ENCODE results near the gene FOXE1. TPM values are rescaled to one million over a fixed set of nuclear protein-coding genes. Genes with fewer than 3 reads are reported as not detected.
A peak's percentile ranks its signal among the peaks of the same experiment; 100 is the strongest.

The FOXE1 gene
- total and polyA plus RNA-seq, 2 of the 4 experiments (the other 2 are of a cell fraction): under 0.01 to 0.22 TPM

GRCh38 chr9:97856857-97857605, 4.0 kb downstream of the FOXE1 start:
- intact Hi-C loops (cut with micrococcal nuclease): no loop called here
- BruUV-seq (replicated peaks): no TSS peak
- in situ Hi-C loops (cut with MboI; ENCODE audit: low sequenced_read_pairs): no loop called here
- Histone ChIP-seq H3K4me3 (ENCODE audit: insufficient read depth, low read depth, low read length) (no peak overlapping the region), H2BK5ac (ENCODE audit: low read depth, low read length, poor library complexity, severe bottlenecking) (no peak overlapping the region), H2AK9ac (replicated peaks; ENCODE audit: low read depth, low read length, poor library complexity) (no peak overlapping the region), H3K27me3 (ENCODE audit: control insufficient read depth, insufficient read depth, low read length) (peaks cover 93% of the 10 kb centered on the region), H3K23ac (ENCODE audit: low read depth, low read length) (0 out of 2 replicates have a peak overlapping the region, but pooled peaks have one; percentile 16), H3K27ac (ENCODE audit: insufficient read depth, low read length) (no peak overlapping the region), H3K4me1 (ENCODE audit: control insufficient read depth, insufficient read depth, low read length) (0 out of 2 replicates have a peak, but pooled peaks cover 2% of the 10 kb centered on the region), H3K56ac (ENCODE audit: extremely low read depth, insufficient read depth, low read length) (no peak overlapping the region), H3K9me3 (ENCODE audit: control insufficient read depth, insufficient read depth, low read length) (peaks cover 20% of the 10 kb centered on the region), H2AFZ (replicated peaks; ENCODE audit: low read length, poor library complexity) (no peak overlapping the region), H3K9ac (ENCODE audit: low read depth, low read length) (no peak overlapping the region), H3K36me3 (ENCODE audit: control insufficient read depth, insufficient read depth, low read length) (no peaks in the 10 kb centered on the region; the same call in 1 of the 2 replicates), H3K14ac (replicated peaks; ENCODE audit: low read depth, low read length) (no peak overlapping the region), H4K8ac (ENCODE audit: low read depth in 2 of 2, low read length in 2 of 2) (no peak overlapping the region), H2BK20ac (ENCODE audit: low read depth, low read length) (no peak overlapping the region), H4K91ac (ENCODE audit: insufficient read depth, low read depth, low read length) (no peak overlapping the region), H2BK15ac (ENCODE audit: low read depth, low read length) (no peak overlapping the region), H3K9me1 (ENCODE audit: insufficient read depth, low read length) (no peaks in the 10 kb centered on the region; the same call in 1 of the 2 replicates), H3K4me2 (ENCODE audit: low read depth, low read length) (no peak overlapping the region), H2BK120ac (ENCODE audit: low read depth, low read length) (no peak overlapping the region), H4K20me1 (ENCODE audit: insufficient read depth, low read length) (no peaks in the 10 kb centered on the region), H4K5ac (ENCODE audit: low read depth, low read length) (no peak overlapping the region), H3K79me1 (ENCODE audit: low read depth in 1 of 2, low read length in 2 of 2) (no peaks in the 10 kb centered on the region), H3K4ac (ENCODE audit: low read depth, low read length) (no peak overlapping the region), H2AK5ac (ENCODE audit: low read depth, low read length) (no peak overlapping the region), H3K18ac (ENCODE audit: low read depth, low read length) (no peak overlapping the region)
- CTCF ChIA-PET: no interaction called here
- no CpG with 5 or more reads among the region's 15 CpGs for WGBS, 2 experiments (ENCODE audit: extremely low coverage in 2 of 2, insufficient read length in 1 of 2)
- POLR2A ChIA-PET (ENCODE audit: unreplicated experiment): no interaction called here
- dilution Hi-C loops (cut with HindIII; ENCODE audit: low sequenced_read_pairs, unreplicated experiment): no loop called here
- no peak for DNase-seq
- ATAC-seq (ENCODE audit: low read depth): no peak
- TF ChIP-seq FOS (IDR thresholded peaks at IDR 0.05; ENCODE audit: low read depth, low read length): no peak
- no peak for TF ChIP-seq RCOR1 (IDR thresholded peaks at IDR 0.05; ENCODE audit: insufficient replicate concordance, low read length)
- TF ChIP-seq CHD1 (IDR thresholded peaks at IDR 0.05; ENCODE audit: low read depth, low read length): no peak
- TF ChIP-seq NFE2L2 (IDR thresholded peaks at IDR 0.05; ENCODE audit: low read depth, low read length): no peak
- no peak for TF ChIP-seq SMC3 (IDR thresholded peaks at IDR 0.05; ENCODE audit: low read depth, low read length)
